Dendritic cell treated with granulocyte-macrophage colony-stimulating factor and Interleukin-4, amounts not matched to agents 40 ng/mL and 50 ng/mL, for 4 days (primary cell): ENCODE measurements around the gene RPP40.
"Not testable (repeated sequence)": the region's sequence is repeated elsewhere in the genome, so short reads cannot be mapped to it uniquely, and the experiment has no call there.

ENCODE experiments used
- H3K27ac Mint-ChIP-seq: one replicate; pipeline ENCODE4 v1.8.0; 2022; ENCODE audit warnings: mild to moderate bottlenecking, mixed read lengths
- H3K27me3 Mint-ChIP-seq: one replicate; pipeline ENCODE4 v1.8.0; 2022; ENCODE audit warnings: mild to moderate bottlenecking, mixed read lengths
- H3K36me3 Mint-ChIP-seq: one replicate; pipeline ENCODE4 v1.8.0; 2022; ENCODE audit warnings: low read depth, mixed read lengths
- H3K4me1 Mint-ChIP-seq: one replicate; pipeline ENCODE4 v1.8.0; 2022; ENCODE audit warnings: low read depth, mixed read lengths
- H3K4me3 Mint-ChIP-seq: one replicate; pipeline ENCODE4 v1.8.0; 2022; ENCODE audit warnings: mild to moderate bottlenecking, moderate library complexity, mixed read lengths
- H3K9me3 Mint-ChIP-seq: one replicate; pipeline ENCODE4 v1.8.0; 2022; ENCODE audit warnings: mixed read lengths
- intact Hi-C: fragments of 100-400 bp; cut with micrococcal nuclease; formaldehyde crosslinking; loops from one replicate; pipeline ENCODE4 v1.15.0; 2022

The RPP40 gene

GRCh38 chr6:5031150-5031549 is 27.3 kb upstream of the RPP40 start:
- H3K27ac Mint-ChIP-seq = no peak overlapping the region
- intact Hi-C loops = loop anchor here (5.0 kb wide), 1 partner anchor 719 kb away; no protein-coding TSS in a partner anchor
- no peaks in the 10 kb centered on the region for H3K9me3 Mint-ChIP-seq
- no peak overlapping the region for H3K4me3 Mint-ChIP-seq
- peaks cover 3% of the 10 kb centered on the region for H3K27me3 Mint-ChIP-seq
- no peaks in the 10 kb centered on the region for H3K36me3 Mint-ChIP-seq
- peaks cover 29% of the 10 kb centered on the region for H3K4me1 Mint-ChIP-seq

- Mint-ChIP-seq H3K9me3 (no peaks in the 10 kb centered on the region), H3K4me1 (peaks cover 32% of the 10 kb centered on the region), H3K4me3 (no peak overlapping the region), H3K27me3 (peaks cover 3% of the 10 kb centered on the region), H3K36me3 (no peaks in the 10 kb centered on the region), H3K27ac (no peak overlapping the region)
- intact Hi-C loops = loop anchor here (5.0 kb wide), 1 partner anchor 718 kb away; no protein-coding TSS in a partner anchor
These were observed 26.8 kb upstream of the RPP40 start for GRCh38 chr6:5030596-5031136.

- H3K4me3 Mint-ChIP-seq = no peak overlapping the region
- H3K36me3 Mint-ChIP-seq = no peaks in the 10 kb centered on the region
- H3K4me1 Mint-ChIP-seq = peaks cover 33% of the 10 kb centered on the region
- no peaks in the 10 kb centered on the region for H3K9me3 Mint-ChIP-seq
- H3K27ac Mint-ChIP-seq = no peak overlapping the region
- peaks cover 8% of the 10 kb centered on the region for H3K27me3 Mint-ChIP-seq
- intact Hi-C loops = loop anchor here (5.0 kb wide), 1 partner anchor 717 kb away; no protein-coding TSS in a partner anchor
These were observed 25.8 kb upstream of the RPP40 start for GRCh38 chr6:5029609-5030008.

- H3K27ac Mint-ChIP-seq = no peak overlapping the region
- H3K36me3 Mint-ChIP-seq = no peaks in the 10 kb centered on the region
- no peak overlapping the region for H3K4me3 Mint-ChIP-seq
- H3K27me3 Mint-ChIP-seq = peaks cover 8% of the 10 kb centered on the region
- H3K4me1 Mint-ChIP-seq = peaks cover 26% of the 10 kb centered on the region
- no peaks in the 10 kb centered on the region for H3K9me3 Mint-ChIP-seq
- intact Hi-C loops = no loop called here
These were observed 25.1 kb upstream of the RPP40 start for GRCh38 chr6:5028921-5029320.

- Mint-ChIP-seq H3K27ac (no peak overlapping the region), H3K4me1 (peaks cover 20% of the 10 kb centered on the region), H3K9me3 (no peaks in the 10 kb centered on the region), H3K4me3 (no peak overlapping the region), H3K27me3 (peaks cover 8% of the 10 kb centered on the region), H3K36me3 (no peaks in the 10 kb centered on the region)
- intact Hi-C loops = no loop called here
These were observed 24.5 kb upstream of the RPP40 start for GRCh38 chr6:5028301-5028700.

- Mint-ChIP-seq H3K27ac (peak overlapping the region; percentile 83), H3K27me3 (peaks cover 8% of the 10 kb centered on the region), H3K9me3 (no peaks in the 10 kb centered on the region), H3K4me1 (peaks cover 20% of the 10 kb centered on the region), H3K36me3 (no peaks in the 10 kb centered on the region), H3K4me3 (peak overlapping the region; percentile 87)
- intact Hi-C loops = no loop called here
These were observed 22.3 kb upstream of the RPP40 start for GRCh38 chr6:5025911-5026819.

- no peak overlapping the region for H3K4me3 Mint-ChIP-seq
These were observed 20.1 kb upstream of the RPP40 start for GRCh38 chr6:5023923-5024322.

GRCh38 chr6:5020142-5020541 is 16.3 kb upstream of the RPP40 start:
- no peak overlapping the region for H3K4me3 Mint-ChIP-seq
- no peak overlapping the region for H3K27ac Mint-ChIP-seq
- H3K9me3 Mint-ChIP-seq = peaks cover 16% of the 10 kb centered on the region
- H3K27me3 Mint-ChIP-seq = peaks cover 3% of the 10 kb centered on the region
- H3K4me1 Mint-ChIP-seq = no peaks in the 10 kb centered on the region
- intact Hi-C loops = no loop called here
- no peaks in the 10 kb centered on the region for H3K36me3 Mint-ChIP-seq

More at GRCh38 chr6:5023923-5024322, 20.1 kb upstream of the RPP40 start:
- Mint-ChIP-seq H3K9me3 (no peaks in the 10 kb centered on the region), H3K27ac (no peak overlapping the region), H3K4me1 (peaks cover 15% of the 10 kb centered on the region), H3K27me3 (peaks cover 8% of the 10 kb centered on the region), H3K36me3 (no peaks in the 10 kb centered on the region)
- intact Hi-C loops = no loop called here

- Mint-ChIP-seq H3K27ac (no peak overlapping the region), H3K4me3 (no peak overlapping the region), H3K36me3 (no peaks in the 10 kb centered on the region), H3K27me3 (no peaks in the 10 kb centered on the region), H3K9me3 (peaks cover 25% of the 10 kb centered on the region), H3K4me1 (no peaks in the 10 kb centered on the region)
- intact Hi-C loops = no loop called here
These were observed 10.3 kb upstream of the RPP40 start for GRCh38 chr6:5014072-5014561.

GRCh38 chr6:5012519-5012918 is 8.7 kb upstream of the RPP40 start:
- no peak overlapping the region for H3K4me3 Mint-ChIP-seq
- intact Hi-C loops = no loop called here
- H3K36me3 Mint-ChIP-seq = no peaks in the 10 kb centered on the region
- no peaks in the 10 kb centered on the region for H3K27me3 Mint-ChIP-seq
- no peaks in the 10 kb centered on the region for H3K4me1 Mint-ChIP-seq
- H3K27ac Mint-ChIP-seq = no peak overlapping the region
- H3K9me3 Mint-ChIP-seq = peaks cover 21% of the 10 kb centered on the region

GRCh38 chr6:5011346-5011745 is 7.5 kb upstream of the RPP40 start:
- Mint-ChIP-seq H3K27me3 (no peaks in the 10 kb centered on the region), H3K36me3 (no peaks in the 10 kb centered on the region), H3K27ac (no peak overlapping the region), H3K4me1 (no peaks in the 10 kb centered on the region), H3K9me3 (peaks cover 9% of the 10 kb centered on the region), H3K4me3 (no peak overlapping the region)
- intact Hi-C loops = no loop called here

GRCh38 chr6:5007531-5007930 is 3.7 kb upstream of the RPP40 start:
- Mint-ChIP-seq H3K4me1 (no peaks in the 10 kb centered on the region), H3K4me3 (no peak overlapping the region), H3K27me3 (no peaks in the 10 kb centered on the region), H3K36me3 (peaks cover 11% of the 10 kb centered on the region), H3K9me3 (no peaks in the 10 kb centered on the region), H3K27ac (no peak overlapping the region)
- intact Hi-C loops = no loop called here

- intact Hi-C loops = no loop called here
- peaks cover 11% of the 10 kb centered on the region for H3K36me3 Mint-ChIP-seq
- H3K27ac Mint-ChIP-seq = no peak overlapping the region
- no peaks in the 10 kb centered on the region for H3K27me3 Mint-ChIP-seq
- no peaks in the 10 kb centered on the region for H3K4me1 Mint-ChIP-seq
- no peak overlapping the region for H3K4me3 Mint-ChIP-seq
- no peaks in the 10 kb centered on the region for H3K9me3 Mint-ChIP-seq
These were observed 2.4 kb upstream of the RPP40 start for GRCh38 chr6:5006222-5006621.

GRCh38 chr6:5005038-5005433 is 1.2 kb upstream of the RPP40 start:
- H3K4me1 Mint-ChIP-seq, H3K4me3 Mint-ChIP-seq, H3K27me3 Mint-ChIP-seq, H3K27ac Mint-ChIP-seq, H3K9me3 Mint-ChIP-seq, intact Hi-C loops: not testable (repeated sequence)
- H3K36me3 Mint-ChIP-seq = peaks cover 11% of the 10 kb centered on the region
